Endothelial cell of umbilical vein (primary cell): ENCODE data around the gene SLIT1.

Experiments used
- EZH2 ChIP-seq: IDR thresholded peaks from 2 replicates; pipeline ENCODE4 v1.6.1; 2012; ENCODE audit warnings: borderline replicate concordance, low read depth, mild to moderate bottlenecking, moderate library complexity, low read length, inconsistent platforms; ENCODE audit not compliant: severe bottlenecking
- POLR2A ChIP-seq: IDR thresholded peaks from 2 replicates; pipeline ENCODE4 v1.6.1; 2012; ENCODE audit warnings: low read depth, mild to moderate bottlenecking, control low read depth, low read length
- TF ChIP-seq, protein P1 (sequence below), 2 donors: IDR thresholded peaks; 1 replicate in 1 of 2; 2 replicates in 1 of 2; pipeline ENCODE4 v1.5.1; 2011; ENCODE audit warnings: low read length in 2 of 2, mild to moderate bottlenecking in 2 of 2, moderate library complexity in 2 of 2, control low read depth in 1 of 2, inconsistent platforms in 1 of 2, low read depth in 1 of 2; ENCODE audit not compliant: insufficient read depth in 1 of 2; ENCODE audit errors: extremely low read depth in 1 of 2

DNA sequence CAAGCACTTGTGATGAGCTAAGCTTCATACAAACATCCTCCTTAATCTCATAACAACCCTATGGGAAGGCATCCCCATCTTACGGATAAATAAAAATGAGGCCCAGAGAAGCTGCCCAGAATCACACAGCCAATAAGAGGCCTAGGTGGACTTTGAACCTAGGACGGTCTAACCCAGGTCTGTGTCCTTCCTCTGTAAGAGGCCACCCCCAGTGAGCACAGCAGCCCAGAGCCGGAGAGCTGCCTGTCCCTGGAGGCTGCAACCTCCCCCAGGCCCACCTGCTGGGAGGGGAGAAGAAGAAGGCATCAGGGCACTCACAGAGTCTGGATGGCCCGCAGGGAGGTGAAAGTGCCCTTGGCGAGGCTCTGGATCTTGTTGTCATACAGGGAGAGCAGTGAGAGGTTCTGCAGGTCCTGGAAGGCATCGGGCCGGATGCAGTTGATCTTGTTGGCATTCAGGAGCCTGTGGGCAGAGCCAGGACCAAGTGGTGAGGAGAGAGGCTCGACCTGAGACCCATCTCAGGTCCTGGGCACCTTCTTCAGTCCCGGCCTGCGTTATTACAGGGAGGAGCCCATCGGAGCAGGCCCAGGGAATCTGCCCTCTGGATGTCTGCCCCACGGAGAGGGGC is 129.6 kb downstream of the SLIT1 start:
- TF ChIP-seq, protein P1, sequence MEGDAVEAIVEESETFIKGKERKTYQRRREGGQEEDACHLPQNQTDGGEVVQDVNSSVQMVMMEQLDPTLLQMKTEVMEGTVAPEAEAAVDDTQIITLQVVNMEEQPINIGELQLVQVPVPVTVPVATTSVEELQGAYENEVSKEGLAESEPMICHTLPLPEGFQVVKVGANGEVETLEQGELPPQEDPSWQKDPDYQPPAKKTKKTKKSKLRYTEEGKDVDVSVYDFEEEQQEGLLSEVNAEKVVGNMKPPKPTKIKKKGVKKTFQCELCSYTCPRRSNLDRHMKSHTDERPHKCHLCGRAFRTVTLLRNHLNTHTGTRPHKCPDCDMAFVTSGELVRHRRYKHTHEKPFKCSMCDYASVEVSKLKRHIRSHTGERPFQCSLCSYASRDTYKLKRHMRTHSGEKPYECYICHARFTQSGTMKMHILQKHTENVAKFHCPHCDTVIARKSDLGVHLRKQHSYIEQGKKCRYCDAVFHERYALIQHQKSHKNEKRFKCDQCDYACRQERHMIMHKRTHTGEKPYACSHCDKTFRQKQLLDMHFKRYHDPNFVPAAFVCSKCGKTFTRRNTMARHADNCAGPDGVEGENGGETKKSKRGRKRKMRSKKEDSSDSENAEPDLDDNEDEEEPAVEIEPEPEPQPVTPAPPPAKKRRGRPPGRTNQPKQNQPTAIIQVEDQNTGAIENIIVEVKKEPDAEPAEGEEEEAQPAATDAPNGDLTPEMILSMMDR (IDR thresholded peaks at IDR 0.05; ENCODE audit: extremely low read depth in 1 of 2, insufficient read depth in 1 of 2, low read depth in 1 of 2, low read length in 2 of 2): no peak
- no peak for TF ChIP-seq EZH2
- no peak for TF ChIP-seq POLR2A
